Bronchial epithelial cell (primary cell): ENCODE results near the gene THRB. TPM values are rescaled to one million over a fixed set of nuclear protein-coding genes. Genes with fewer than 3 reads are reported as not detected.
A peak's percentile ranks its signal among the peaks of the same experiment; 100 is the strongest.

ENCODE experiments used
- DNase-seq: peaks from one replicate; pipeline ENCODE4 v3.0.0-alpha.2; 2010; ENCODE audit warnings: low read depth
- FAIRE-seq: peaks from 2 replicates; lab custom pipeline; 2011; peaks lifted over from hg19 to GRCh38; lab: Jason Lieb, UNC
- H3K27me3 ChIP-seq: 2 replicates; pipeline ENCODE4 v1.5.1; 2011; ENCODE audit warnings: low read length; ENCODE audit not compliant: control insufficient read depth, insufficient read depth
- H3K36me3 ChIP-seq: 2 replicates; pipeline ENCODE4 v1.5.1; 2011; ENCODE audit warnings: low read length; ENCODE audit not compliant: control insufficient read depth, insufficient read depth
- H3K4me3 ChIP-seq: 2 replicates; pipeline ENCODE4 v1.5.1; 2011; ENCODE audit warnings: mild to moderate bottlenecking, low read depth, low read length, control low read depth
- total RNA-seq: library from RNA; depleted of rRNA; stranded (reverse); fragments of >200 nt; gene quantifications from 2 replicates; pipeline ENCODE4 v1.2.1, GENCODE V29; 2014
- TF ChIP-seq, protein P1 (sequence below): IDR thresholded peaks from 2 replicates; pipeline ENCODE4 v1.5.1; 2011; ENCODE audit warnings: mild to moderate bottlenecking, moderate library complexity, low read length, control low read depth, inconsistent platforms; ENCODE audit not compliant: insufficient read depth, severe bottlenecking

Gene THRB
- total RNA-seq, 1 donor from 2014 or later: 7.6 TPM

DNA sequence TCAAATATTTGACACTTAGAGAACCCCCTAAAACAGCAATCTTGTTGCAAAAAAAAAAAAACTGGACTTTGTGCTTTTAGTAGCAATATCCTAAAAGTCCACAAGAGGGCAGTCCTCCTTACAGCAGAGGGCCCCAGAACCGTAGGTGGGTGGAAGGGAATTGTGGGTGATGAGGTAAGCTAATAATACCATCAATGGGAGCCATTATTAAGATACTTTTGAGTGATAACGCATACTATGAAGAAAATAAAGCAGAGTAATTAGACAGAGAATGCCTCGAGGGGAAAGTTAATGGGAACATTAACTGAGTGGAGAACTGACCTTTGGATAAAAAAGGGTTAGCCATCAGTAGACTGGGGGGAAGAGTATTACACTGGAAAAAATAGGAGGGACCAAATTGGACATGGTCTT is 229.9 kb downstream of the THRB start:
- no peak overlapping the region for H3K4me3 ChIP-seq
- DNase-seq (peak; percentile 57), FAIRE-seq (no peak)
- TF ChIP-seq, protein P1, sequence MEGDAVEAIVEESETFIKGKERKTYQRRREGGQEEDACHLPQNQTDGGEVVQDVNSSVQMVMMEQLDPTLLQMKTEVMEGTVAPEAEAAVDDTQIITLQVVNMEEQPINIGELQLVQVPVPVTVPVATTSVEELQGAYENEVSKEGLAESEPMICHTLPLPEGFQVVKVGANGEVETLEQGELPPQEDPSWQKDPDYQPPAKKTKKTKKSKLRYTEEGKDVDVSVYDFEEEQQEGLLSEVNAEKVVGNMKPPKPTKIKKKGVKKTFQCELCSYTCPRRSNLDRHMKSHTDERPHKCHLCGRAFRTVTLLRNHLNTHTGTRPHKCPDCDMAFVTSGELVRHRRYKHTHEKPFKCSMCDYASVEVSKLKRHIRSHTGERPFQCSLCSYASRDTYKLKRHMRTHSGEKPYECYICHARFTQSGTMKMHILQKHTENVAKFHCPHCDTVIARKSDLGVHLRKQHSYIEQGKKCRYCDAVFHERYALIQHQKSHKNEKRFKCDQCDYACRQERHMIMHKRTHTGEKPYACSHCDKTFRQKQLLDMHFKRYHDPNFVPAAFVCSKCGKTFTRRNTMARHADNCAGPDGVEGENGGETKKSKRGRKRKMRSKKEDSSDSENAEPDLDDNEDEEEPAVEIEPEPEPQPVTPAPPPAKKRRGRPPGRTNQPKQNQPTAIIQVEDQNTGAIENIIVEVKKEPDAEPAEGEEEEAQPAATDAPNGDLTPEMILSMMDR: peak; percentile 51
- H3K27me3 ChIP-seq: no peaks in the 10 kb centered on the region
- no peaks in the 10 kb centered on the region for H3K36me3 ChIP-seq

DNA sequence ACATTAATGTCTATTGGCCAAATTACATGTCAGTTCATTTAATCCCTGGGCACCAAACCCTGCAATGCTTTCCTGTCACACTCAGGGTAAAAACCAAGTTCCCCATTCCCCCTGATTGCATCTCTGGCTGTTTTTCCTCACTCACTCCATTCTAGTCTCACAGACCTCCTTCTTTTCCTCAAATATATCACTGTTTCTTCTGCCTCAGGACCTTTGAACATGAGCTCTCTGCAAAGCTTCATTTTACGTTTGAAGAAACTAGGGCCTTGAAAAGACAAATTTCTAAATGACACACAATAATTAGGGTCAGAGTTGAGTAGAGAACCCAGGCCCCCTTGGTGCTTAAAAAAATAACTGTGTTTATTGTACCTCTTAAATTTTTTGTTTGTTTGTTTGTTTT is 230.6 kb downstream of the THRB start:
- no peak for FAIRE-seq
- H3K36me3 ChIP-seq: no peaks in the 10 kb centered on the region
- no peak for DNase-seq
- TF ChIP-seq, protein P1: no peak
- H3K4me3 ChIP-seq: no peak overlapping the region
- H3K27me3 ChIP-seq: no peaks in the 10 kb centered on the region

DNA sequence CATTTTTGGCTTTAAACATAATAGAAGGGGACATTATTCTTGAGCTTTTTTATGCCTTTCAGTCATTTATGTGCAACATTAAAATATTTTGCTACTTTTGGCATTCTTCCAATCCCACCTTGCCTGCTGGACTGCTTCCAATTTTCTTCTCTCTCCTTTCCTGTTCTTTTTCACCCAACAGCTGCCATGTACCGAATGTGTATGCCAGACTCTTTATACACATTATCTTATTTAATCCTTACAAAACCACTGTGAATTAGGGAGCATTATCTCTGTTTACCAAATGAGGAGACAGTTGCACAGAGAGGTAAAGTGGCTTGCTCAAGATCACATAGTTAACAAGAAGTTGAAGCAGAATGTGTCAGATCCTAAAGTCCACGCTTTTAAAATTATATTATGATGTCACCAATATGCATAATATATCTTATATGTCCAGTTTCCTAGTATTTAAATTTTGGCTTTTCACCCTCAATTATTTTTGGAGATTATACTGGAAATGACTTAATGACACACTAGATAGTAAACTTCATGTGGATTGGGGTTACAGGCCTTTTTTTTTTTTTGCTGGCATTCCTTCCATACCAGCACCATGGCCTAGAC is 231.5 kb downstream of the THRB start:
- Histone ChIP-seq H3K36me3 (no peaks in the 10 kb centered on the region), H3K27me3 (no peaks in the 10 kb centered on the region), H3K4me3 (no peak overlapping the region)
- DNase-seq: no peak
- no peak for FAIRE-seq
- TF ChIP-seq, protein P1: no peak

GRCh38 chr3:24261521-24261920 is 233.1 kb downstream of the THRB start:
- no peak for FAIRE-seq
- no peak overlapping the region for H3K4me3 ChIP-seq
- TF ChIP-seq, protein P1: no peak

DNA sequence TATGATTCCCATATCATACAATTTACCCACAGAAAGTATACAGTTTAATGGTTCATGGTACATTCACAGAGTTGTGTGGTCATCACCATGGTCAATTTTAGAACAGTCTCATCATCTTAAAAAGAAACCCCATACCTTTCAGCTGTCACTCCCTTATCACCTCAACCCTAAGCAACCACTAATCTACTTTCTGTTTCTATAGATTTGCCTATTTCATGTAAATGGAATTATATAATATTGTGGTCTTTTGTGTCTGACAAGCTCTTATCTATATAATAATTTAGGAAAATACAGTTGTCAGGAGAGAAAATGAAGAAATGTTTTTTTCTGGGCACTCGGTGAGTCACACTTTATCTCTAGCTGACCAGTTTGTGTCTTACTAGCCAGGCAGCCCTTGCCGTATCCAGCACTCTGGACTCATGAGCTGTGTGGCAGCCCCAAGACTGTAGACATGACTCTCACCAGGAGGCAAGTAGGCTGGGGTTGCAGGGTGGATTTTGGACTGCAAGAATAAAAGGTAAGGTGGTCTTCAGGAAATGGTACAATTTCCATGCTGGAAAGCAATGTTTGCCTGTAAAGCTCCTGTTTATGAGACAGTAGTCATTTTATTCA is 234.6 kb downstream of the THRB start:
- Histone ChIP-seq H3K36me3 (no peaks in the 10 kb centered on the region), H3K27me3 (no peaks in the 10 kb centered on the region), H3K4me3 (no peak overlapping the region)
- TF ChIP-seq, protein P1: no peak
- FAIRE-seq (no peak), DNase-seq (no peak)

More at GRCh38 chr3:24261521-24261920, 233.1 kb downstream of the THRB start:
- DNase-seq: no peak
- no peaks in the 10 kb centered on the region for H3K27me3 ChIP-seq
- no peaks in the 10 kb centered on the region for H3K36me3 ChIP-seq
